OCI-LY3 (cell line): ENCODE data around the gene TMED7.

ENCODE experiments used
- H2AFZ ChIP-seq: fragments of 200-600, 300-600 bp; shearing (Covaris generic); 2 replicates; pipeline ENCODE4 v1.6.0; 2014; ENCODE audit warnings: antibody characterized with exemption, low read depth, low read length
- H3K27ac ChIP-seq: fragments of 200-600, 300-600 bp; sonication (generic); 2 replicates; pipeline ENCODE4 v1.5.1; 2014; ENCODE audit warnings: mild to moderate bottlenecking, low read length, moderate library complexity, mixed read lengths
- H3K27me3 ChIP-seq: fragments of 200-600, 300-600 bp; sonication (generic); 2 replicates; pipeline ENCODE4 v1.6.1; 2014; ENCODE audit warnings: low read depth, low read length, mixed read lengths
- H3K36me3 ChIP-seq: fragments of 200-600, 300-600 bp; sonication (generic); replicated peaks from 2 replicates; pipeline ENCODE3; 2014; ENCODE audit warnings: low read depth, low read length, mixed read lengths
- H3K4me1 ChIP-seq: fragments of 300-600, 200-600 bp; sonication (generic); 2 replicates; pipeline ENCODE4 v1.6.1; 2014; ENCODE audit warnings: low read length, mixed read lengths
- H3K4me2 ChIP-seq: fragments of 200-600, 300-600 bp; sonication (generic); 2 replicates; pipeline ENCODE4 v1.6.1; 2014; ENCODE audit warnings: low read length, mixed read lengths
- H3K4me3 ChIP-seq: fragments of 300-600, 200-600 bp; sonication (generic); 2 replicates; pipeline ENCODE4 v1.5.1; 2014; ENCODE audit warnings: antibody characterized with exemption, mild to moderate bottlenecking, low read length, moderate library complexity
- H3K79me2 ChIP-seq: fragments of 300-600, 200-600 bp; shearing (Covaris generic); 2 replicates; pipeline ENCODE4 v1.6.1; 2014; ENCODE audit warnings: mild to moderate bottlenecking, low read length, mixed read lengths
- H3K9ac ChIP-seq: fragments of 300-600, 200-600 bp; shearing (Covaris generic); 2 replicates; pipeline ENCODE4 v1.6.0; 2014; ENCODE audit warnings: mild to moderate bottlenecking, low read length, moderate library complexity
- H3K9me3 ChIP-seq: fragments of 200-600, 300-600 bp; shearing (Covaris generic); 2 replicates; pipeline ENCODE4 v1.6.1; 2014; ENCODE audit warnings: low read length, mixed read lengths; ENCODE audit not compliant: insufficient read depth
- H4K20me1 ChIP-seq: fragments of 200-600, 300-600 bp; sonication (generic); 2 replicates; pipeline ENCODE4 v1.6.1; 2016; ENCODE audit warnings: low read length, mixed read lengths; ENCODE audit not compliant: insufficient read depth
- CTCF ChIP-seq: fragments of 200-600, 300-600 bp; sonication (generic); IDR thresholded peaks from 2 replicates; pipeline ENCODE4 v1.5.1; 2014; ENCODE audit warnings: antibody characterized with exemption, low read length, low read depth
- EZH2phosphoT487 ChIP-seq: fragments of 200-600 bp; shearing (Covaris generic); IDR thresholded peaks from 2 replicates; pipeline ENCODE4 v1.6.1; 2018; ENCODE audit warnings: antibody characterized with exemption, mixed run types, low read depth

TMED7 gene

GRCh38 chr5:115661563-115661962 lies 35.7 kb upstream of the TMED7 start:
- H4K20me1 ChIP-seq, result no peaks in the 10 kb centered on the region
- H3K27me3 ChIP-seq, result peaks cover 25% of the 10 kb centered on the region
- no peak overlapping the region for H3K27ac ChIP-seq
- TF ChIP-seq EZH2phosphoT487, result no peak
- TF ChIP-seq CTCF, result no peak
- no peak overlapping the region for H3K4me3 ChIP-seq
- H3K9ac ChIP-seq, result no peak overlapping the region
- H3K9me3 ChIP-seq, result no peaks in the 10 kb centered on the region
- H3K79me2 ChIP-seq, result no peaks in the 10 kb centered on the region
- no peaks in the 10 kb centered on the region for H3K4me1 ChIP-seq
- H3K4me2 ChIP-seq, result no peak overlapping the region
- H3K36me3 ChIP-seq, result no peaks in the 10 kb centered on the region
- no peak overlapping the region for H2AFZ ChIP-seq

- H2AFZ ChIP-seq, result no peak overlapping the region
- H3K27me3 ChIP-seq, result peaks cover 30% of the 10 kb centered on the region
These were observed 35.3 kb upstream of the TMED7 start for GRCh38 chr5:115661101-115661500.

GRCh38 chr5:115657881-115658233 lies 32.0 kb upstream of the TMED7 start:
- no peak overlapping the region for H3K4me3 ChIP-seq
- no peak overlapping the region for H3K27ac ChIP-seq
- TF ChIP-seq EZH2phosphoT487, result no peak
- TF ChIP-seq CTCF, result no peak
- H3K27me3 ChIP-seq, result peaks cover 32% of the 10 kb centered on the region
- no peak overlapping the region for H2AFZ ChIP-seq
- no peak overlapping the region for H3K9ac ChIP-seq
- H4K20me1 ChIP-seq, result no peaks in the 10 kb centered on the region
- H3K79me2 ChIP-seq, result no peaks in the 10 kb centered on the region
- H3K4me1 ChIP-seq, result no peaks in the 10 kb centered on the region
- no peak overlapping the region for H3K4me2 ChIP-seq
- no peaks in the 10 kb centered on the region for H3K9me3 ChIP-seq
- no peaks in the 10 kb centered on the region for H3K36me3 ChIP-seq

More at GRCh38 chr5:115661101-115661500, 35.3 kb upstream of the TMED7 start:
- Histone ChIP-seq H3K79me2 (no peaks in the 10 kb centered on the region), H3K4me1 (no peaks in the 10 kb centered on the region), H3K27ac (no peak overlapping the region), H3K9ac (no peak overlapping the region), H3K4me2 (no peak overlapping the region), H3K9me3 (no peaks in the 10 kb centered on the region), H4K20me1 (no peaks in the 10 kb centered on the region), H3K4me3 (no peak overlapping the region), H3K36me3 (no peaks in the 10 kb centered on the region)
- no peak for TF ChIP-seq EZH2phosphoT487
- TF ChIP-seq CTCF, result no peak

GRCh38 chr5:115657125-115657880 lies 31.5 kb upstream of the TMED7 start:
- Histone ChIP-seq H3K79me2 (no peaks in the 10 kb centered on the region), H3K4me2 (no peak overlapping the region), H3K9ac (no peak overlapping the region), H3K27me3 (peaks cover 32% of the 10 kb centered on the region), H3K36me3 (no peaks in the 10 kb centered on the region), H4K20me1 (no peaks in the 10 kb centered on the region), H3K9me3 (no peaks in the 10 kb centered on the region), H2AFZ (no peak overlapping the region), H3K4me1 (no peaks in the 10 kb centered on the region), H3K27ac (no peak overlapping the region), H3K4me3 (no peak overlapping the region)
- TF ChIP-seq EZH2phosphoT487 (no peak), CTCF (no peak)
